Spleen (tissue), 7 donors: ENCODE measurements around the gene RNASE7.

Experiments used
- CTCF ChIP-seq, 11 experiments: fragments of 200-600 bp in 7 of 11; fragments of 450-650 bp in 4 of 11; sonication (generic) in 4 of 11; IDR thresholded peaks in 8 of 11; conservative IDR thresholded peaks in 3 of 11; 1 replicate in 7 of 11; 2 replicates in 4 of 11; pipeline versions ENCODE4 v1.4.0 to v1.8.0; 2016 to 2021; ENCODE audit warnings: antibody characterized with exemption in 11 of 11, inconsistent platforms in 4 of 11, mild to moderate bottlenecking in 1 of 11
- POLR2A ChIP-seq, 3 donors: fragments of 450-650 bp; IDR thresholded peaks; one replicate each; pipeline ENCODE4 v1.5.1; 2017; ENCODE audit warnings: antibody characterized with exemption in 3 of 3, mild to moderate bottlenecking in 1 of 3
- donor health status: DM: no; HTN: no; CAD: no; lungs with moderate emphysema.
- donor health status: DM: no; HTN: no; CAD: no.
- donor health status: DM: no; HTN: no; CAD: no.

GRCh38 chr14:20997115-20997514 lies 45.0 kb upstream of the RNASE7 start:
- no peak for TF ChIP-seq POLR2A (IDR thresholded peaks at IDR 0.05)
- no peak for TF ChIP-seq CTCF (IDR thresholded peaks at IDR 0.05 in 8 of 11, conservative IDR thresholded peaks at IDR 0.05 in 3 of 11)
